ENCODE measurements around the gene SIGMAR1. TPM values are rescaled to one million over a fixed set of nuclear protein-coding genes. Genes with fewer than 3 reads are reported as not detected.

SIGMAR1 gene
- total RNA-seq, 3 donors from 2014 or later (not counting 1 experiment from before 2014, with no cell fraction given), result 22.1 to 29.8 (median 23.0) TPM

DNA sequence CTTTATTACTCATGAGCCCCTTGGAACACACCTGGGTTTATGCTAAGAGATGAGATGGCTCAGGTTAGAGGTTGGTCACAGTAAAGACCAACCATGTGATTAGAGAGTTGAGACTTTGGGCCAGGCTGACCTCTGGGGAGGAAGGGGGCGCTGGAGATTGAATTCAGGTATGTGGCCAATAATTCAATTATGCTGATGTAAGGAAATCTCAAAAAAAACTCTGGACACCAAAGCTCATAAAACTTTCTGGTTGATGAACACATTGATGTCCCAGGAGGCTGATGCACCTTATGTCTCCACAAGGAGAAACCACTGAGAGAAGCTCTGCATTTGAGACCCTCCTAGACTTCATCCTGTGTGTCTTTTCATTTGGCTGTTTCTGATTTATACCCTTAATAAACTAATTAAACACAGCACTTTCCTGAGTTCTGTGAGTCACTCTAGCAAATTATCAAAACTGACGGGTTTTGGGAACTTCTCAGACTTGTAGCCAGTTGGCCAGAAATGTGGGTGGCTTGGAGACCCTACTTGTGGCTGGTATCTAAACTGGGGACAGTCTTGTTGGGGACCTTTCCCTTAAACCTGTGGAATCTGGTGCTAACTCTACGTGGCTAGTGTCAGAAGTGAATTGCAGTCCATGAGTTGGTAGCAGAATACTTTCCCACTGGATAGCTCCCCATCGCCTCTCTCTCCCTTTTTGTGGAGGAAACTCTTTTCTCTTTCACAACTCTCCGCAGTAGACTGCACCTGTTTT, 32.4 kb upstream of the SIGMAR1 start:
- Histone ChIP-seq H3K27ac (ENCODE audit: low read length) (no peak overlapping the region), H3K4me1 (ENCODE audit: control insufficient read depth, insufficient read depth, low read length) (peaks cover 12% of the 10 kb centered on the region), H3K36me3 (ENCODE audit: control insufficient read depth, insufficient read depth, low read length) (no peaks in the 10 kb centered on the region), H3K9me3 (ENCODE audit: control insufficient read depth, insufficient read depth, low read length) (no peaks in the 10 kb centered on the region), H3K27me3 (ENCODE audit: control insufficient read depth, insufficient read depth, low read length) (no peaks in the 10 kb centered on the region), H3K4me3 (ENCODE audit: low read length) (no peak overlapping the region)
- intact Hi-C loops (cut with micrococcal nuclease), result no loop called here
- WGBS (ENCODE audit: insufficient coverage), result 90% methylated on average over 4 of the region's 5 CpGs
- H3K9me3 Mint-ChIP-seq, result no peaks in the 10 kb centered on the region
- ATAC-seq (no peak), DNase-seq (no peak)
- TF ChIP-seq, protein P1, sequence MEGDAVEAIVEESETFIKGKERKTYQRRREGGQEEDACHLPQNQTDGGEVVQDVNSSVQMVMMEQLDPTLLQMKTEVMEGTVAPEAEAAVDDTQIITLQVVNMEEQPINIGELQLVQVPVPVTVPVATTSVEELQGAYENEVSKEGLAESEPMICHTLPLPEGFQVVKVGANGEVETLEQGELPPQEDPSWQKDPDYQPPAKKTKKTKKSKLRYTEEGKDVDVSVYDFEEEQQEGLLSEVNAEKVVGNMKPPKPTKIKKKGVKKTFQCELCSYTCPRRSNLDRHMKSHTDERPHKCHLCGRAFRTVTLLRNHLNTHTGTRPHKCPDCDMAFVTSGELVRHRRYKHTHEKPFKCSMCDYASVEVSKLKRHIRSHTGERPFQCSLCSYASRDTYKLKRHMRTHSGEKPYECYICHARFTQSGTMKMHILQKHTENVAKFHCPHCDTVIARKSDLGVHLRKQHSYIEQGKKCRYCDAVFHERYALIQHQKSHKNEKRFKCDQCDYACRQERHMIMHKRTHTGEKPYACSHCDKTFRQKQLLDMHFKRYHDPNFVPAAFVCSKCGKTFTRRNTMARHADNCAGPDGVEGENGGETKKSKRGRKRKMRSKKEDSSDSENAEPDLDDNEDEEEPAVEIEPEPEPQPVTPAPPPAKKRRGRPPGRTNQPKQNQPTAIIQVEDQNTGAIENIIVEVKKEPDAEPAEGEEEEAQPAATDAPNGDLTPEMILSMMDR (IDR thresholded peaks at IDR 0.05), result no peak
- H3K27ac Mint-ChIP-seq, result no peak overlapping the region
- no peak overlapping the region for H3K4me3 Mint-ChIP-seq
- no peaks in the 10 kb centered on the region for H3K27me3 Mint-ChIP-seq (ENCODE audit: low read depth in 2 of 2)
- no peaks in the 10 kb centered on the region for H3K36me3 Mint-ChIP-seq
- peaks cover under 1 to 10% of the 10 kb centered on the region in 2 donors for H3K4me1 Mint-ChIP-seq

DNA sequence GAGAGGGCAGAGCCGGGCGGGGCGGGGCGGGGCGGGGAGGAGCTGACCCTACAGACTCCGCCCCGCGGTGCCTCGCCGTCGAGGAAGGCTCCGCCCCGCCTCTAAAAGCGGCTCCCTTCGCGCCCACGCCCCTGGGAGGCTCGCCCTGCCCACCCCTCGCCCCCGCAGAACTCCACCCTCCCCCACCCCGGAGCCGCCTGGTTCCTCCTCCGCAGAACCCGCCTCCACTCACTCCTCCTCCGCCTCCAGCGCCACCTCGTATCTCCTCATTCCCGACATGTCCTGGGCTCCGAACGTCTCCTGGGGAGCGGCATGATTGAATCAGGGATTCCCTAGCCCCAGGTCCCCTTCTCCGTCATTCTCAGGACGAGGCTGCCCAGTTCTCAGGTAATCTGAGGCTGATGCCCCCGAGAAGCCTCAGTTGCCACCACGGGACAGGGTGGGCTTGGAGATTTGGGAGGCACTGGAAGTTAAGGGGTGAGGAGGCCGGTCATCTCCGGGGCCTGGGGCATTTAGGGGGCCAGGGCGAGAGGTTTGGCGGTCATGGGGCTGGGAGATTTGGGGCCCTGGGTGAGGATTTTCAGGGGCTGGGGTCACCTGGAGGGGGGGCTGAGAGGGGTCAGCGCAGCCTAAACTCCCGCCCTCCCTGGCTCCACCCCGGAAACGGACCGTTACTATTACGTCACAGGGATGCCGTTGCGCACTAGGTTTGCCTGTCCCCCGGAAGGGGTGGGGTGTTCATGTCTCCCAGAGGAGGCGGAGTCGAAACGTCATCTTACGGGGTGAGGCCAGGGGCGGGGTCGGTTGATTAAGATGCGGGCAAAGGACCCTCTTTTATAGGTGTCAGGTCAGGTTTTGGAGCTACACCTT, 28.0 kb upstream of the SIGMAR1 start:
- H3K36me3 Mint-ChIP-seq, result no peaks in the 10 kb centered on the region
- ATAC-seq, result peak; percentile 85 to 93 (median 86)

DNA sequence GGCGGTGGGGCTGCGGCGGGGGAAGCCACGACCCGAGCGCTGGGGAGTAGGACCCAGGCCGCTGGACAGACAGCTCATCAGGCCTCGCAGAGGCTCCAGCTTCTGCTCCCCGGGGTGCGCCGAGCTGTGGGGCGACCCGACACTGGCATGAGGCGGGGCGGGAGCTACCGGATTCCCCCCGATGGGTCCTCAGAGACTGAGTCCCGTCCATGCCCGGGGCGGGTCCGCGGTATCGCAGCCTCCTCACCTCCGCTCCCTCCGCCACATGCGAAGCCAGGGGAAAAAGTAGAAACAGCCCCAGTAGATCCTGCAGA, 27.4 kb upstream of the SIGMAR1 start:
- Histone ChIP-seq H3K27ac (ENCODE audit: low read length) (peak overlapping the region; percentile 7), H3K4me3 (ENCODE audit: low read length) (peak overlapping the region; percentile 54), H3K27me3 (ENCODE audit: control insufficient read depth, insufficient read depth, low read length) (no peaks in the 10 kb centered on the region), H3K36me3 (ENCODE audit: control insufficient read depth, insufficient read depth, low read length) (peaks cover 3% of the 10 kb centered on the region), H3K4me1 (ENCODE audit: control insufficient read depth, insufficient read depth, low read length) (peaks cover 24% of the 10 kb centered on the region), H3K9me3 (ENCODE audit: control insufficient read depth, insufficient read depth, low read length) (no peaks in the 10 kb centered on the region)
- peak overlapping the region; percentile 90 for H3K4me3 Mint-ChIP-seq
- intact Hi-C loops (cut with micrococcal nuclease), result loop anchor here (2.0 kb wide), 2 partner anchors 28 to 206 kb away; partner anchors contain the start of genes DNAI1, FAM219A and SIGMAR1
- TF ChIP-seq, protein P1 (IDR thresholded peaks at IDR 0.05), result no peak
- no peaks in the 10 kb centered on the region for H3K36me3 Mint-ChIP-seq
- H3K4me1 Mint-ChIP-seq, result peaks cover 11 to 26% of the 10 kb centered on the region in 2 donors
- peak in 2 of 3 donors; percentile 0 to 2 for ATAC-seq
- peak overlapping the region; percentile 86 to 92 for H3K27ac Mint-ChIP-seq
- no peaks in the 10 kb centered on the region for H3K9me3 Mint-ChIP-seq
- WGBS (ENCODE audit: insufficient coverage), result 2% methylated on average over 26 of the region's 26 CpGs
- H3K27me3 Mint-ChIP-seq (ENCODE audit: low read depth in 2 of 2), result no peaks in the 10 kb centered on the region
- DNase-seq, result no peak

More for the DNA sequence above, 28.0 kb upstream of the SIGMAR1 start:
- 6% methylated on average over 53 of the region's 55 CpGs for WGBS (ENCODE audit: insufficient coverage)
- Mint-ChIP-seq H3K4me3 (peak overlapping the region; percentile 90), H3K27ac (peak overlapping the region; percentile 86 to 92), H3K4me1 (peaks cover 11 to 26% of the 10 kb centered on the region in 2 donors), H3K9me3 (no peaks in the 10 kb centered on the region), H3K27me3 (ENCODE audit: low read depth in 2 of 2) (no peaks in the 10 kb centered on the region)
- DNase-seq, result peak; percentile 82 to 97
- Histone ChIP-seq H3K4me1 (ENCODE audit: control insufficient read depth, insufficient read depth, low read length) (peaks cover 24% of the 10 kb centered on the region), H3K27me3 (ENCODE audit: control insufficient read depth, insufficient read depth, low read length) (no peaks in the 10 kb centered on the region), H3K9me3 (ENCODE audit: control insufficient read depth, insufficient read depth, low read length) (no peaks in the 10 kb centered on the region), H3K4me3 (ENCODE audit: low read length) (peak overlapping the region; percentile 70), H3K27ac (ENCODE audit: low read length) (peak overlapping the region; percentile 96), H3K36me3 (ENCODE audit: control insufficient read depth, insufficient read depth, low read length) (peaks cover 3% of the 10 kb centered on the region)
- TF ChIP-seq, protein P1 (IDR thresholded peaks at IDR 0.05), result no peak
- intact Hi-C loops (cut with micrococcal nuclease), result loop anchor here (2.0 kb wide), 2 partner anchors 29 to 207 kb away; partner anchors contain the start of genes DNAI1, FAM219A and SIGMAR1

Data from natural killer cell (primary cell).